ENCODE data around the gene RNF135.
"Not testable (repeated sequence)": the region's sequence is repeated elsewhere in the genome, so short reads cannot be mapped to it uniquely, and the experiment has no call there.

Gene RNF135

GRCh38 chr17:30956764-30957374 lies 14.0 kb upstream of the RNF135 start:
- DNase-seq = no peak

DNA sequence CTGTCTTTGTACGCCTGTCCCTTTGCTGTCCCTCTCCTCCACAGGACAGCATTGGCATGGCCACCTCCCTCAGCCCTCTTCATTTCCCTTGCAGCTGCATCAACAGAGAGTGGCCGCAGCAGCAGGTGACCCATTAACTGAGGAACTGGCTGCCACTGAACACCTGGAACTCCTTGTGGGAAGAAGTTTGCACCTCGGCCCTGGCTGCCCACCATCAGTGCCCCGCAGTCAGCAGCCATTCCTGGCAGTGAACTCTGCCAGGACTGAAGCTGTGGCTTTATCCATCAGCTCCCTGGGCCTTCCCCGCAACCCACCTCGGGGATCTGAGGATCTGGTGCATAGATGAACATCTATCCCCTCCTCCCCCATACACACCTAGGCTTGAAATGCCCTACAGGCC lies 13.1 kb upstream of the RNF135 start:
- DNase-seq = no peak

- no peak for DNase-seq
These were observed 12.7 kb upstream of the RNF135 start for GRCh38 chr17:30958187-30958586.

- no peak for DNase-seq
These were observed 9.3 kb upstream of the RNF135 start for GRCh38 chr17:30961209-30962188.

- DNase-seq = not testable (repeated sequence)
These were observed 6.5 kb upstream of the RNF135 start for GRCh38 chr17:30964312-30964711.

- no peak for DNase-seq
These were observed 6.0 kb upstream of the RNF135 start for GRCh38 chr17:30964876-30965275.

DNA sequence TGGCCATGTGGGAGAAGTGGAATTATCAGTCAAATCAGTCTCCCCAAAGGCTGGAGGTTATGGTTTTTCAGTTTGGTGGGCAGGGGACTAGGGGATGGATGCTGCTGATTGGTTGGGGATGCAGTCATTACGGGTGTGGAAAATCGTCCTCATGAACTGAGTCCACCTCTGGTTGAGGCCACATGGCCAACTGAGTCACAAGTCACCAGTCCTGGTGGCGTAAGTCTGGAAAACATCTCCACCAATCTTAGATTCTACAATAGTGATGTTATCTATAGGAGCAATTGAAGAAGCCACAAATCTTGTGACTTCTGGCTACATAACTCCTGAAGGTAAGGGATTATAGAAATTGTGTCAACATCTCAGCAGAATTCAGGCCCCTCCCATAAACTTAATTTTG lies 5.2 kb upstream of the RNF135 start:
- DNase-seq = no peak

GRCh38 chr17:30967911-30968310 lies 2.9 kb upstream of the RNF135 start:
- DNase-seq = not testable (repeated sequence)

DNA sequence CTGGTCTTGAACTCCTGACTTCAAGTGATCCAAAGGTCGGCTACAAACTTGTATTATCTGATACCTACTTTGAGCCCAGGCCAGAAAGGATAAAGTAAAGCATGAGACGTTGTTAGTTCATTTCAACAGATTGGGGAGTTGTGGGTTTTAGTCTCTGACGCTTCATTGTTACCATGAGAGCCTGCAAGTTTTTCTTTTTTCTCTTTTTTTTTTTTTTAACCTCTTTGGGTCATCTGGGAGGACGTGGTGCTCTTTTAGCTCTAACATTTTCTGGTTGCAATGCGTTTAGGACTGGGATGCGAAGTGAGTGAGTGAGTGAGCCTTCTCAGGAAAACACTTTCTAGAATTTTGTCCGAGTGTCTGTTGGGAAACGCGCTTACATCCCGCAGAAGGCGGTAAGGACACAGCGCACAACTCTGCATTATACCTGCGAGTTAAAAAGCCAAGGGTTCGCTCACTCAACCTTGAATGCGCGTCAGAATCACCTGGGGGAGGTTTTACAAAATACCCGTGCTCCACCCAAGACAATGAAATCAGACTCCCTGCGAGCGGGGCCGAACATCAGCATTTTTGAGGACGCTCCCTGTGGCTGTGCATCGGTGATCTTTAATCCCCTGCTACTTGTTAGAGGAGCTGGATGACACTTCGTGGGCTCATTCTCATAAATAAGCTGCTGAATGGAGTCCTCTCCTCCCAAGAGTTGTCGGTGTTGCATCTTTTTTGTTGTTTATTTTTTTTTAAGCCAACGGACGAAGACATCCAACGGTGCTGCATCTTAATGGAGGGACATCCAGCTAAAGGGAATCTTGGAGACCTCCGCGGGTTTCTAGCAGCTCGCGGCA lies 629 bp upstream of the RNF135 start:
- DNase-seq = no peak

DNA sequence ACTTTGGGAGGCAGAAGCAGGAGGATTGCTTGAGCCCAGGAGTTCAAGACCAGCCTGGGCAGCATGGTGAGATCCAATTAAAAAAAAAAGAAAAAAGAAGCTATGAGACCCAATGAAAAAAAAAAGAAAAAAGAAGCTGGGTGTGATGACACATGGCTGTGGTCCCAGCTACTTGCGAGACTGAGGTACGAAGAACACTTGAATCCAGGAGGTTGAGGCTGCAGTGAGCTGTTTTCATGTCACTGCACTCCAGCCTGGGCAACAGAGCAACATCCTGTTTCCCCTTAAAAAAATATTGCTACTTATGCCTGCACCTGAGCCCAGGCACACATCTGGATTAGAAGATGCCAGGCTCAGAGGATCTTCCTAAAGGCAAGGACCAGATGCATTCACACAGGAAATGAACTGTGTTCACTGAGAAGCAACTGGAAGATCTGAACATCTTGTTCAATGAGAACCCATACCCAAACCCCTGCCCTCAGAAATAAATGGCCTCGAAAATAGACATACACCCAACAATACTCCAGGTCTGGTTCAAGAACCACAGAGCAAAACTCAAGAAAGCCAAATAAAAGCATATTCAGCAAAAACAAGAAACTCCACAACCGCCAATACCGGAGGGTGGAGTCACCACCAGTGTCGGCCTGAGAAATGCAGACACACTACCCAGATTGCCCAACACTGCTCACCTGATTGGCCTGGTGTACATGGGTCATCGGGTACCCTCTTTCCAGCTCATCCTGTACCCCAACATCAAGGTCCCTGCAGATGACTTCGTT lies 4.4 kb downstream of the RNF135 start:
- DNase-seq = no peak

GRCh38 chr17:30979919-30980318 lies 9.1 kb downstream of the RNF135 start:
- not testable (repeated sequence) for DNase-seq

DNA sequence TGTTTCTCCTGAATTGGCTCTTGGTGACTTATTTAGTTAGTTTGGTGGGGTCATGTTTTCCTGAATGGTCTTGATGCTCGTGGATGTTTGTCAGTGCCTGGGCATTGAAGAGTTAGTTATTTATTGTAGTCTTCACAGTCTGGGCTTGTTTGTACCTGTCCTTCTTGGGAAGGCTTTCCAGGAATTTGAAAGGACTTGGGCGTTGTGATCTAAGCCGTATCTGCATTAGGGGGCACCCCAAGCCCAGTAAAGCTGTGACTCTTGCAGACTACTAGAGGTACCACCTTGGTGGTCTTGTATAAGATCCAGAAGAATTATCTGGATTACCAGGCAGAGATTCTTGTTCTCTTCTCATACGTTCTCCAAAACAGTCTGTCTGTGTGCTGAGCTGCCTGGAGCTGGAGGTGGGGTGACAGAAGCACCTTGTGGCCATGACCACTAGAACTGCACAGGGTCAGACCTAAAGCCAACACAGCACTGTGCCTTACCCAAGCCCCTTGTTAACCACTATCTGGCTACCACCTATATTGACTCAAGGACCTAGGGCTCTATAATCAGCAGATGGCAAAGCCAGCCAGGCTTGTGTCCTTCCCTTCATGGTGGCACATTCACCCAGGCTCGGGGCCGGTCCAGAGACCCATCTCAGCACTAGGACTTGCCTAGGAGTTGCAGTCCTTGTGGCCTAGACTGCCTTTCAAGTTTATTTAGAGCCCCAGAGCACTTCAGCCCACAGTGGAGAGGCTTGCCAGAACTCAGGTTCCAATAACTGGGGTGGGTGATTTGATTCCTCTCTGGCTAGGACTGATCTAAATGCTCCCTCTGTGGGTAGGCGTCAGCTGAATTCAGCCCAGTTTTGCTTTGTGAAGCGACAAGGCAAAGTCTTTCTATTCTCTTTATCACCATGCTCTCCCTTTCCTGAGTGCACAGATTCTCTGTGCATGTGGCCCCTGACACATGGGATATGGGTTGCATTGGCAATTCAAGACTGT lies 11.0 kb downstream of the RNF135 start:
- no peak for DNase-seq

- no peak for DNase-seq
These were observed 12.0 kb downstream of the RNF135 start for GRCh38 chr17:30982855-30983254.

DNA sequence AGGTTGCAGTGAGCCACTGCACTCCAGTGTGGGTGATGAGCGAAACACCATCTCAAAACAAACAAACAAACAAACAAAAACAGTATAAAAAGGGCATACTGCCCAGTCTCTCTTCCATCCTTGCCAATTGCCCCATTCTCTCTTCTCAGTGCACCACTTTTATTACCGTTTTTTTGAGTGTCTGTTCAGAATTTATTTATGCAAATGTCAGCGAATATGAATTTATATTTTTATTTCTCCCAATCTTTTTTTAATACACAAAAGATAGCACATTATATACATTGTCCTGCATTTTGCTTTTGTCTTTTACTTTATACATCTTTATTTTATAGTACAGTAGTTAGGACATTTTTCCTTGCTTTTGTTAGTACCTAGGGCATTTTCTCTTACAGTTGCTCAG lies 19.6 kb downstream of the RNF135 start:
- DNase-seq = no peak

- DNase-seq = no peak
These were observed 21.7 kb downstream of the RNF135 start for GRCh38 chr17:30992551-30992950.

GRCh38 chr17:30995347-30995746 lies 24.5 kb downstream of the RNF135 start:
- DNase-seq = no peak

- DNase-seq = no peak
These were observed 25.6 kb downstream of the RNF135 start for GRCh38 chr17:30996486-30996885.

GRCh38 chr17:30997270-30997669 lies 26.4 kb downstream of the RNF135 start:
- no peak for DNase-seq

- no peak for DNase-seq
These were observed 27.0 kb downstream of the RNF135 start for GRCh38 chr17:30997842-30998241.

- no peak for DNase-seq
These were observed 31.2 kb downstream of the RNF135 start for GRCh38 chr17:31002047-31002446.

- DNase-seq = no peak
These were observed 32.5 kb downstream of the RNF135 start for GRCh38 chr17:31003225-31003866.
